H1 (cell line): ENCODE results near the gene PPP1R2. TPM values are rescaled to one million over a fixed set of nuclear protein-coding genes. Genes with fewer than 3 reads are reported as not detected.

Experiments used
- CTCF ChIA-PET: fragments of 300-600 bp; sonication (Branson Sonifier 250); formaldehyde crosslinking; loops from one replicate; lab custom pipeline; 2021; ENCODE audit not compliant: partially characterized antibody; lab: Charles Lee
- POLR2A ChIA-PET: fragments of 300-600 bp; sonication (Branson Sonifier 250); formaldehyde crosslinking; loops from one replicate; lab custom pipeline; 2021; ENCODE audit warnings: inconsistent platforms; ENCODE audit not compliant: partially characterized antibody; lab: Charles Lee
- DNase-seq, 2 experiments: peaks; one replicate each; pipeline versions ENCODE4 v3.0.0 to v3.0.0-alpha.2; 2010 to 2022; ENCODE audit warnings: low spot score in 2 of 2, low read depth in 1 of 2, mixed read lengths in 1 of 2
- FAIRE-seq: peaks from 2 replicates; lab custom pipeline; 2011; peaks lifted over from hg19 to GRCh38; lab: Jason Lieb, UNC
- H2AFZ ChIP-seq: 2 replicates; pipeline ENCODE4 v1.8.1; 2012; ENCODE audit warnings: low read length, inconsistent platforms
- H2AK5ac ChIP-seq: 2 replicates; pipeline ENCODE4 v1.6.1; 2013; ENCODE audit warnings: low read depth, low read length
- H2BK120ac ChIP-seq: replicated peaks from 2 replicates; pipeline ENCODE3; 2013; ENCODE audit warnings: low read depth, low read length, inconsistent platforms
- H2BK12ac ChIP-seq: 2 replicates; pipeline ENCODE4 v1.6.1; 2013; ENCODE audit warnings: low read depth, low read length
- H2BK15ac ChIP-seq: 2 replicates; pipeline ENCODE4 v1.6.1; 2013; ENCODE audit warnings: low read length
- H2BK20ac ChIP-seq: 2 replicates; pipeline ENCODE4 v1.6.1; 2013; ENCODE audit warnings: low read length
- H2BK5ac ChIP-seq: 2 replicates; pipeline ENCODE4 v1.6.1; 2013; ENCODE audit warnings: low read depth, low read length
- H3K14ac ChIP-seq: 2 replicates; pipeline ENCODE4 v1.6.1; 2013; ENCODE audit warnings: inconsistent platforms; ENCODE audit not compliant: insufficient read length
- H3K18ac ChIP-seq: 2 replicates; pipeline ENCODE4 v1.6.1; 2013; ENCODE audit warnings: low read length; ENCODE audit errors: extremely low read depth
- H3K23ac ChIP-seq: 2 replicates; pipeline ENCODE4 v1.6.1; 2013; ENCODE audit warnings: inconsistent platforms; ENCODE audit not compliant: insufficient read length
- H3K23me2 ChIP-seq: 2 replicates; pipeline ENCODE4 v1.6.1; 2013; ENCODE audit warnings: low read depth, low read length
- H3K27ac ChIP-seq: 2 replicates; pipeline ENCODE4 v1.6.1; 2011; ENCODE audit warnings: low read depth, low read length, inconsistent platforms
- H3K27me3 ChIP-seq, 4 experiments: replicated peaks in 1 of 4; 1 replicate in 1 of 4; 2 replicates in 3 of 4; pipeline versions ENCODE4 v1.6.1 to v1.8.1; 2011 to 2013; ENCODE audit warnings: low read length in 3 of 4, mild to moderate bottlenecking in 3 of 4, inconsistent platforms in 2 of 4, mixed read lengths in 2 of 4, moderate library complexity in 1 of 4; ENCODE audit not compliant: control insufficient read depth in 3 of 4, insufficient read depth in 3 of 4; ENCODE audit errors: extremely low read depth in 1 of 4
- H3K36me3 ChIP-seq, 4 experiments: 2 replicates each; pipeline versions ENCODE4 v1.6.1 to v1.8.1; 2011 to 2013; ENCODE audit warnings: mild to moderate bottlenecking in 4 of 4, low read length in 3 of 4, moderate library complexity in 2 of 4, control low read depth in 1 of 4, inconsistent platforms in 1 of 4; ENCODE audit not compliant: insufficient read depth in 4 of 4, control insufficient read depth in 2 of 4
- H3K4ac ChIP-seq: replicated peaks from 2 replicates; pipeline ENCODE3; 2013; ENCODE audit warnings: low read length, low read depth, mixed read lengths, inconsistent platforms; ENCODE audit not compliant: insufficient read length
- H3K4me1 ChIP-seq, 4 experiments: replicated peaks in 1 of 4; 1 replicate in 1 of 4; 2 replicates in 3 of 4; pipeline versions ENCODE4 v1.6.1 to v1.8.1; 2011 to 2013; ENCODE audit warnings: low read length in 3 of 4, inconsistent platforms in 2 of 4, mixed read lengths in 1 of 4; ENCODE audit not compliant: insufficient read depth in 4 of 4, control insufficient read depth in 3 of 4
- H3K4me2 ChIP-seq, 2 experiments: 2 replicates each; pipeline versions ENCODE4 v1.6.1 to v1.8.1; 2011 to 2013; ENCODE audit warnings: low read depth in 2 of 2, low read length in 2 of 2, control low read depth in 1 of 2, inconsistent platforms in 1 of 2, mild to moderate bottlenecking in 1 of 2; ENCODE audit not compliant: insufficient read depth in 1 of 2
- H3K4me3 ChIP-seq, 4 experiments: fragments of 200-600, 300-600 bp in 1 of 4; sonication (generic), shearing (Covaris generic), sonication (Bioruptor Twin) in 1 of 4; 2 replicates each; pipeline versions ENCODE4 v1.5.1 to v1.8.1; 2011 to 2016; ENCODE audit warnings: low read length in 4 of 4, low read depth in 3 of 4, control low read depth in 2 of 4, inconsistent platforms in 2 of 4, mild to moderate bottlenecking in 2 of 4, mixed read lengths in 1 of 4, moderate library complexity in 1 of 4; ENCODE audit not compliant: insufficient read depth in 2 of 4; ENCODE audit errors: extremely low read depth in 1 of 4
- H3K56ac ChIP-seq: replicated peaks from 2 replicates; pipeline ENCODE3; 2013; ENCODE audit warnings: low read depth, mild to moderate bottlenecking, mixed read lengths, low read length, inconsistent platforms; ENCODE audit not compliant: insufficient read length
- H3K79me1 ChIP-seq: 2 replicates; pipeline ENCODE4 v1.6.1; 2013; ENCODE audit warnings: low read depth, low read length, control low read depth
- H3K79me2 ChIP-seq, 2 experiments: 2 replicates each; pipeline versions ENCODE4 v1.6.1 to v1.8.1; 2012 to 2013; ENCODE audit warnings: low read length in 2 of 2, mild to moderate bottlenecking in 2 of 2, inconsistent platforms in 1 of 2; ENCODE audit not compliant: insufficient read depth in 2 of 2, control insufficient read depth in 1 of 2
- H3K9ac ChIP-seq, 4 experiments: replicated peaks in 1 of 4; 1 replicate in 1 of 4; 2 replicates in 3 of 4; pipeline versions ENCODE4 v1.6.1 to v1.8.1; 2011 to 2013; ENCODE audit warnings: low read depth in 3 of 4, low read length in 3 of 4, control low read depth in 2 of 4, mild to moderate bottlenecking in 2 of 4, moderate library complexity in 2 of 4, inconsistent platforms in 1 of 4; ENCODE audit errors: extremely low read depth in 1 of 4
- H3K9me3 ChIP-seq, 2 experiments: 2 replicates each; pipeline versions ENCODE4 v1.6.1 to v1.8.1; 2012 to 2013; ENCODE audit warnings: mild to moderate bottlenecking in 2 of 2, moderate library complexity in 2 of 2, control low read depth in 1 of 2, inconsistent platforms in 1 of 2, low read depth in 1 of 2, low read length in 1 of 2, mixed read lengths in 1 of 2; ENCODE audit not compliant: insufficient read depth in 2 of 2
- H4K20me1 ChIP-seq, 2 experiments: replicated peaks in 1 of 2; 2 replicates each; pipeline versions ENCODE3 to v1.8.1; 2011 to 2013; ENCODE audit warnings: inconsistent platforms in 2 of 2, low read length in 2 of 2, mild to moderate bottlenecking in 1 of 2; ENCODE audit not compliant: insufficient read depth in 2 of 2, control insufficient read depth in 1 of 2
- H4K5ac ChIP-seq: 2 replicates; pipeline ENCODE4 v1.6.1; 2013; ENCODE audit warnings: low read length, low read depth, mixed read lengths, inconsistent platforms; ENCODE audit not compliant: insufficient read length
- H4K8ac ChIP-seq: 2 replicates; pipeline ENCODE4 v1.8.0; 2013; ENCODE audit warnings: mild to moderate bottlenecking, moderate library complexity, low read length, inconsistent platforms; ENCODE audit not compliant: insufficient read depth; ENCODE audit errors: extremely low read depth
- H4K91ac ChIP-seq: replicated peaks from 2 replicates; pipeline ENCODE3; 2013; ENCODE audit warnings: low read length, mixed read lengths, inconsistent platforms; ENCODE audit not compliant: insufficient read length
- BRCA1 ChIP-seq: IDR thresholded peaks from 2 replicates; pipeline ENCODE4 v1.6.1; 2012; ENCODE audit warnings: low read depth, low read length, improper control_type of control experiment
- CTCF ChIP-seq, 3 experiments: IDR thresholded peaks; 1 replicate in 2 of 3; 2 replicates in 1 of 3; pipeline versions ENCODE4 v1.5.1 to v1.6.1; 2011; ENCODE audit warnings: low read length in 3 of 3, mild to moderate bottlenecking in 3 of 3, inconsistent platforms in 2 of 3, low read depth in 1 of 3, moderate library complexity in 1 of 3; ENCODE audit not compliant: insufficient read depth in 1 of 3; ENCODE audit errors: control extremely low read depth in 1 of 3
- KDM5A ChIP-seq: fragments of 200-600 bp; IDR thresholded peaks from 2 replicates; pipeline ENCODE4 v1.7.1; 2012; ENCODE audit warnings: mild to moderate bottlenecking, low read length, inconsistent platforms, mixed read lengths
- SIRT6 ChIP-seq: IDR thresholded peaks from one replicate; pipeline ENCODE4 v1.7.1; 2012; ENCODE audit warnings: low read length, inconsistent platforms
- TBP ChIP-seq: IDR thresholded peaks from 2 replicates; pipeline ENCODE4 v1.6.1; 2011; ENCODE audit warnings: low read depth, low read length, improper control_type of control experiment
- WGBS, 2 experiments: shearing (Covaris generic) in 1 of 2; methylation state at CpG; one replicate each; pipeline versions ENCODE4 v1.1.6 to v1.1.7; 2013 to 2015; ENCODE audit warnings: low lambda C conversion rate in 2 of 2, mixed read lengths in 2 of 2, inconsistent platforms in 1 of 2, low coverage in 1 of 2, missing lambda C conversion rate in 1 of 2; ENCODE audit not compliant: insufficient replicate concordance in 2 of 2, insufficient coverage in 1 of 2, insufficient read length in 1 of 2; ENCODE audit errors: extremely low coverage in 1 of 2, missing lambda C conversion rate in 1 of 2; 5-methylcytosine and 5-hydroxymethylcytosine counted together
- polyA plus RNA-seq, 7 experiments: library from polyadenylated mRNA; depleted of rRNA in 3 of 7; stranded (reverse) in 5 of 7; unstranded in 2 of 7; fragments of >200 nt in 5 of 7; fragments of 200-250 nt in 2 of 7; gene quantifications; 1 replicate in 5 of 7; 2 replicates in 1 of 7; 4 replicates in 1 of 7; pipeline versions ENCODE4 v1.2.1 to v1.2.3, GENCODE V29; 2011 to 2013; ENCODE audit warnings: missing spikeins in 2 of 7, mixed read lengths in 2 of 7
- total RNA-seq: library from RNA; stranded (reverse); fragmentation: NEBNext Ultra II Directional; extraction: Animal tissue kit (Norgen Biotek cat#: 25700); gene quantifications from 2 replicates; pipeline ENCODE4 v1.2.1, GENCODE V29; 2021

Gene PPP1R2
- total and polyA plus RNA-seq, 2 of the 8 experiments (the other 6 are each of a cell fraction or from before 2014, with no cell fraction given), result 14.0 to 26.5 TPM

- Histone ChIP-seq H3K56ac (no peak overlapping the region), H4K91ac (peak overlapping the region; percentile 46), H3K23me2 (no peaks in the 10 kb centered on the region), H3K27ac (no peak overlapping the region), H3K36me3 (no peaks in the 10 kb centered on the region), H3K4me2 (no peak overlapping the region), H2AFZ (no peak overlapping the region; the same call in 1 of the 2 replicates), H4K5ac (no peak overlapping the region), H2BK120ac (no peak overlapping the region), H2AK5ac (no peak overlapping the region), H4K20me1 (no peaks in the 10 kb centered on the region), H3K14ac (no peak overlapping the region), H3K4me1 (peaks cover 0 to 6% (median 3%) of the 10 kb centered on the region in 4 experiments; a peak in 4 of 7 replicates), H3K23ac (no peak overlapping the region), H3K79me2 (no peaks in the 10 kb centered on the region), H3K4me3 (no peak overlapping the region), H2BK12ac (no peak overlapping the region), H4K8ac (no peak overlapping the region; the same call in 1 of the 2 replicates), H3K27me3 (no peaks in the 10 kb centered on the region), H3K79me1 (no peaks in the 10 kb centered on the region), H2BK15ac (no peak overlapping the region), H3K9ac (no peak overlapping the region), H3K4ac (no peak overlapping the region), H2BK20ac (no peak overlapping the region), H3K18ac (no peak overlapping the region), H2BK5ac (no peak overlapping the region), H3K9me3 (no peaks in the 10 kb centered on the region; a peak in 1 of 4 replicates)
- DNase-seq (no peak), FAIRE-seq (no peak)
- 88% methylated on average over 8 of the region's 8 CpGs; no CpG with 5 or more reads in 1 of the 2 experiments for WGBS, 2 experiments
- ChIA-PET POLR2A (interaction anchor here (0.8 kb wide), 1 partner anchor 8 kb away, joined by 3 read pairs; no protein-coding TSS in a partner anchor), CTCF (interaction anchor here (1.9 kb wide), 1 partner anchor 9 kb away, joined by 5 read pairs; the partner anchor contains the start of gene APOD)
- TF ChIP-seq KDM5A (no peak), TBP (no peak), BRCA1 (no peak), SIRT6 (no peak), CTCF (IDR thresholded peaks at IDR 0.05; ENCODE audit: control extremely low read depth in 1 of 3, insufficient read depth in 1 of 3, low read depth in 1 of 3, low read length in 3 of 3) (no peak)
Observed at GRCh38 chr3:195574497-195575304, 31.6 kb upstream of the PPP1R2 start.
